B cell (primary cell): ENCODE measurements around the gene RHBDL1. TPM values are rescaled to one million over a fixed set of nuclear protein-coding genes. Genes with fewer than 3 reads are reported as not detected.
A peak's percentile ranks its signal among the peaks of the same experiment; 100 is the strongest.

ENCODE experiments used
- ATAC-seq: fragments of 200-7000 bp; cut with Tn5 transposase; one replicate; pipeline ENCODE4 v1.10.0; 2021; ENCODE audit warnings: low read depth, mild to moderate bottlenecking, moderate number of reproducible peaks, moderate library complexity
- CTCF ChIA-PET: fragments of 350-600 bp; sonication (Branson Sonifier 250); formaldehyde crosslinking; loops from one replicate; lab custom pipeline; 2021; ENCODE audit warnings: antibody characterized with exemption, inconsistent platforms; lab: Charles Lee
- POLR2A ChIA-PET: fragments of 350-600 bp; sonication (Branson Sonifier 250); formaldehyde crosslinking; loops from one replicate; lab custom pipeline; 2021; ENCODE audit warnings: antibody characterized with exemption; lab: Charles Lee
- DNase-seq: peaks from one replicate; pipeline ENCODE4 v3.0.0; 2013
- H2AFZ ChIP-seq: 2 replicates; pipeline ENCODE4 v1.6.1; 2012; ENCODE audit warnings: mild to moderate bottlenecking, low read depth, low read length; ENCODE audit not compliant: insufficient read depth, poor library complexity, severe bottlenecking
- H3K27ac ChIP-seq, 2 donors: 1 replicate in 1 of 2; 2 replicates in 1 of 2; pipeline ENCODE4 v1.5.1; 2012 to 2013; ENCODE audit warnings: low read length in 2 of 2, mild to moderate bottlenecking in 2 of 2, moderate library complexity in 1 of 2
- H3K27me3 ChIP-seq, 4 experiments: fragments of 200-600 bp in 1 of 4; sonication (generic) in 1 of 4; replicated peaks in 1 of 4; 1 replicate in 2 of 4; 2 replicates in 2 of 4; pipeline versions ENCODE4 v1.6.1 to v1.7.0; 2013 to 2016; ENCODE audit warnings: low read length in 3 of 4, mild to moderate bottlenecking in 2 of 4, mixed read lengths in 1 of 4, moderate library complexity in 1 of 4; ENCODE audit not compliant: insufficient read depth in 4 of 4, control insufficient read depth in 3 of 4; ENCODE audit errors: control extremely low read depth in 1 of 4
- H3K36me3 ChIP-seq, 2 experiments: replicated peaks in 1 of 2; 1 replicate in 1 of 2; 2 replicates in 1 of 2; pipeline versions ENCODE4 v1.6.1 to v1.7.1; 2013; ENCODE audit warnings: low read length in 1 of 2; ENCODE audit not compliant: insufficient read depth in 2 of 2, control insufficient read depth in 1 of 2; ENCODE audit errors: control extremely low read depth in 1 of 2, extremely low read depth in 1 of 2
- H3K4me1 ChIP-seq, 2 donors: fragments of 200-600 bp in 1 of 2; sonication (generic) in 1 of 2; 1 replicate in 1 of 2; 2 replicates in 1 of 2; pipeline versions ENCODE4 v1.5.1 to v1.6.1; 2013 to 2017; ENCODE audit warnings: low read length in 2 of 2; ENCODE audit not compliant: control insufficient read depth in 2 of 2, insufficient read depth in 2 of 2
- H3K4me2 ChIP-seq: replicated peaks from 2 replicates; pipeline ENCODE3; 2012; ENCODE audit warnings: mild to moderate bottlenecking, low read depth, low read length; ENCODE audit not compliant: poor library complexity, severe bottlenecking
- H3K4me3 ChIP-seq, 5 experiments: fragments of 200-600 bp in 1 of 5; sonication (generic) in 1 of 5; 1 replicate in 3 of 5; 2 replicates in 2 of 5; pipeline versions ENCODE4 v1.5.1 to v1.7.0; 2011 to 2016; ENCODE audit warnings: low read length in 4 of 5, mild to moderate bottlenecking in 4 of 5, low read depth in 2 of 5, control low read depth in 1 of 5, moderate library complexity in 1 of 5; ENCODE audit not compliant: insufficient read depth in 1 of 5; ENCODE audit errors: control extremely low read depth in 1 of 5, extremely low read depth in 1 of 5
- H3K79me2 ChIP-seq: fragments of 200-600 bp; sonication (generic); one replicate; pipeline ENCODE4 v1.6.0; 2016; ENCODE audit warnings: low read length; ENCODE audit not compliant: control insufficient read depth, insufficient read depth
- H3K9ac ChIP-seq: fragments of 200-600 bp; sonication (generic); 2 replicates; pipeline ENCODE4 v1.6.1; 2017; ENCODE audit warnings: mild to moderate bottlenecking, low read length, moderate library complexity
- H3K9me3 ChIP-seq, 3 donors: one replicate each; pipeline versions ENCODE4 v1.6.1 to v1.7.1; 2013; ENCODE audit warnings: low read length in 2 of 3; ENCODE audit not compliant: control insufficient read depth in 2 of 3, insufficient read depth in 1 of 3; ENCODE audit errors: control extremely low read depth in 1 of 3
- H4K20me1 ChIP-seq: 2 replicates; pipeline ENCODE4 v1.6.0; 2012; ENCODE audit warnings: mild to moderate bottlenecking, low read length; ENCODE audit not compliant: insufficient read depth, control insufficient read depth, poor library complexity, severe bottlenecking
- H3K27ac Mint-ChIP-seq: one replicate; pipeline ENCODE4 v1.8.0; 2021; ENCODE audit warnings: mixed read lengths
- H3K27me3 Mint-ChIP-seq: one replicate; pipeline ENCODE4 v1.8.0; 2021; ENCODE audit warnings: mixed read lengths
- H3K4me1 Mint-ChIP-seq: one replicate; pipeline ENCODE4 v1.8.0; 2021; ENCODE audit warnings: mixed read lengths
- H3K4me3 Mint-ChIP-seq: one replicate; pipeline ENCODE4 v1.8.0; 2021; ENCODE audit warnings: mixed read lengths
- H3K9me3 Mint-ChIP-seq: one replicate; pipeline ENCODE4 v1.8.0; 2022; ENCODE audit warnings: mixed read lengths; ENCODE audit not compliant: insufficient read depth
- CTCF ChIP-seq: fragments of 200-600 bp; IDR thresholded peaks from one replicate; pipeline ENCODE4 v1.8.0; 2022; ENCODE audit warnings: antibody characterized with exemption, mild to moderate bottlenecking
- EZH2 ChIP-seq: IDR thresholded peaks from 2 replicates; pipeline ENCODE4 v1.6.1; 2012; ENCODE audit warnings: borderline replicate concordance, low read depth, mild to moderate bottlenecking, moderate library complexity, low read length; ENCODE audit not compliant: insufficient read depth, poor library complexity, severe bottlenecking
- WGBS: methylation state at CpG from one replicate; pipeline ENCODE4 v1.1.5; 2013; ENCODE audit warnings: missing lambda C conversion rate; ENCODE audit not compliant: insufficient coverage; 5-methylcytosine and 5-hydroxymethylcytosine counted together
- intact Hi-C: fragments of 100-400 bp; cut with micrococcal nuclease; formaldehyde crosslinking; loops from one replicate; pipeline ENCODE4 v1.10.0; 2022
- polyA plus RNA-seq: library from polyadenylated mRNA; depleted of rRNA; stranded (reverse); fragments of >200 nt; gene quantifications from 2 replicates; pipeline ENCODE4 v1.2.3, GENCODE V29; 2012
- total RNA-seq, 2 donors: library from RNA; stranded (reverse); fragments of 120-200 nt in 1 of 2; gene quantifications; 1 replicate in 1 of 2; 2 replicates in 1 of 2; pipeline versions ENCODE4 v1.2.3 to v1.2.4, GENCODE V29; 2013 to 2022

The RHBDL1 gene
- total and polyA plus RNA-seq, 2 donors (not counting 1 experiment from before 2014, with no cell fraction given), result 0.76 to 1.6 TPM

GRCh38 chr16:661184-661821 lies 14.2 kb upstream of the RHBDL1 start:
- H3K79me2 ChIP-seq, result no peaks in the 10 kb centered on the region
- H3K4me3 ChIP-seq, result peak overlapping the region in 1 of 5 experiments; percentile 15
- CTCF ChIA-PET, result interaction anchor here (0.7 to 1.4 kb wide), 3 partner anchors 12 to 82 kb away, joined by 3 to 6 read pairs (median 5); partner anchors contain the start of gene METTL26
- TF ChIP-seq CTCF (peak; percentile 12), EZH2 (no peak)
- H3K9me3 ChIP-seq, result no peaks in the 10 kb centered on the region
- H3K27ac ChIP-seq, result no peak overlapping the region
- Mint-ChIP-seq H3K4me1 (peaks cover 10% of the 10 kb centered on the region), H3K27me3 (no peaks in the 10 kb centered on the region), H3K4me3 (peak overlapping the region; percentile 52), H3K9me3 (no peaks in the 10 kb centered on the region), H3K27ac (peak overlapping the region; percentile 56)
- H3K4me2 ChIP-seq, result peak overlapping the region; percentile 78
- intact Hi-C loops, result loop anchor here (2.0 kb wide), 1 partner anchor 23 kb away; the partner anchor contains the start of gene JMJD8
- POLR2A ChIA-PET, result interaction anchor here (1.0 to 1.7 kb wide), 2 partner anchors 12 to 277 kb away, joined by 5 to 6 read pairs; partner anchors contain the start of gene WDR90
- no peak overlapping the region for H3K9ac ChIP-seq
- H3K36me3 ChIP-seq, result no peaks in the 10 kb centered on the region
- peaks cover 10 to 17% of the 10 kb centered on the region in 2 donors for H3K4me1 ChIP-seq
- H3K27me3 ChIP-seq, result no peaks in the 10 kb centered on the region
- no peaks in the 10 kb centered on the region for H4K20me1 ChIP-seq
- ATAC-seq, result no peak
- no peak overlapping the region for H2AFZ ChIP-seq
- WGBS, result 56% methylated on average over 33 of the region's 35 CpGs
- no peak for DNase-seq

- peaks cover 10% of the 10 kb centered on the region for H3K4me1 Mint-ChIP-seq
- no peak for DNase-seq
- no peaks in the 10 kb centered on the region for H3K9me3 Mint-ChIP-seq
- H2AFZ ChIP-seq, result no peak overlapping the region
- H3K27ac Mint-ChIP-seq, result no peak overlapping the region
- POLR2A ChIA-PET, result no interaction called here
- no peaks in the 10 kb centered on the region for H4K20me1 ChIP-seq
- no peak overlapping the region for H3K9ac ChIP-seq
- H3K4me2 ChIP-seq, result no peak overlapping the region
- intact Hi-C loops, result no loop called here
- no peaks in the 10 kb centered on the region for H3K27me3 ChIP-seq
- H3K4me3 Mint-ChIP-seq, result no peak overlapping the region
- CTCF ChIA-PET, result interaction anchor here (1.1 to 1.2 kb wide), 2 partner anchors 11 to 26 kb away, joined by 3 to 5 read pairs; partner anchors contain the start of gene METTL26
- no peaks in the 10 kb centered on the region for H3K36me3 ChIP-seq
- H3K9me3 ChIP-seq, result no peaks in the 10 kb centered on the region
- H3K27me3 Mint-ChIP-seq, result no peaks in the 10 kb centered on the region
- no peaks in the 10 kb centered on the region for H3K79me2 ChIP-seq
- no peak for TF ChIP-seq EZH2
- TF ChIP-seq CTCF, result no peak
- no peak overlapping the region for H3K4me3 ChIP-seq
- no peak for ATAC-seq
- WGBS, result 96% methylated on average over 19 of the region's 19 CpGs
- peaks cover 11 to 23% of the 10 kb centered on the region in 2 donors for H3K4me1 ChIP-seq
- no peak overlapping the region for H3K27ac ChIP-seq
Measured at GRCh38 chr16:662095-662494, 13.4 kb upstream of the RHBDL1 start.
